ENCODE measurements around the gene TBX2.
A peak's percentile ranks its signal among the peaks of the same experiment; 100 is the strongest.

Gene TBX2

DNA sequence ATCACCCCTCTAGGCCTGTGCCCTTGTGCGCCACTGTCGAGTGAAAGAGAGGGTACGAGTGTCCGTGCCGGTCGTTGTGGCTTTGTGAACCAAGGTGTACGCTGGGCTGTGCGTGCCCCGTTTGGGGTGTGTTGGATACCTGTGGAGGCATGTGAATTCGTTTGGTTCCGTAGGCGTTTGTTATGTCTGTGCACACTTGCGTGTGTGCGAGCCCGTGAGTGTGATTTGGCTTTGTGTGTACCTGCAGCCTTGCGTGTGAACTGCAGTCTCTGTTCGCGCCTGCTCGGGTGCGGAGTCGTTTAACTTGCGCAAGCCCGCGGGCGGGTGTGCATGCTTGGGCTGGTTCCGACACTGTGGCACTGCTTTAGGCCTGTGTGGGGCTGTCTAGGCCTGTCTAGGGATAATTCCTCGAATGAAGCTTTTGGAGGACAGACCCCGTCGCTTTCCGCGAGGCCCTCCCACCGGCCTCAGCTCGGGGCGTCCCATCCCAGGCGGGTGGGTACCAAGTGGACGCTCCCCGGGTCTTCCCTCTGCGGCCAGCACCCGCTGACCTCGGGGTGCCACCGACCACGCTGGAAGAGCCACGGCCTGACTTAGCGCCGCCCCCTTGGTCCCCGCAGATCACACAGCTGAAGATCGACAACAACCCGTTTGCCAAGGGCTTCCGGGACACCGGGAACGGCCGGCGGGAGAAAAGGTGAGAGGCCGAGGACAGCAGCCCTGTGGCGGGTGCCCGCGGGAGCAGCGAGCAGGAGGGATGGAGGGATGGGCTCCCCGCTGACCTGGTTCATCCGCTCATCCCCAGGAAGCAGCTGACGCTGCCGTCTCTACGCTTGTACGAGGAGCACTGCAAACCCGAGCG lies 4.4 kb downstream of the TBX2 start:
- no peak for DNase-seq

DNA sequence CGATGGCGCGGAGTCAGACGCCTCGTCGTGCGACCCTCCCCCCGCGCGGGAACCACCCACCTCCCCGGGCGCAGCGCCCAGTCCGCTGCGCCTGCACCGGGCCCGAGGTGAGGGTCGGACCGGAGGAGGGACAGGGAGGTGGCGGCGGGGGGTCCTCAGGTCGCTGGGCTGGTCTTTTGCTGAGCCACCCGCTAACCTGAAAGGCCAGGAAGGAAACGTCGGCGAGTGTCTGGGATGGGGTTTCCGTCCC lies 4.9 kb downstream of the TBX2 start:
- DNase-seq: no peak

DNA sequence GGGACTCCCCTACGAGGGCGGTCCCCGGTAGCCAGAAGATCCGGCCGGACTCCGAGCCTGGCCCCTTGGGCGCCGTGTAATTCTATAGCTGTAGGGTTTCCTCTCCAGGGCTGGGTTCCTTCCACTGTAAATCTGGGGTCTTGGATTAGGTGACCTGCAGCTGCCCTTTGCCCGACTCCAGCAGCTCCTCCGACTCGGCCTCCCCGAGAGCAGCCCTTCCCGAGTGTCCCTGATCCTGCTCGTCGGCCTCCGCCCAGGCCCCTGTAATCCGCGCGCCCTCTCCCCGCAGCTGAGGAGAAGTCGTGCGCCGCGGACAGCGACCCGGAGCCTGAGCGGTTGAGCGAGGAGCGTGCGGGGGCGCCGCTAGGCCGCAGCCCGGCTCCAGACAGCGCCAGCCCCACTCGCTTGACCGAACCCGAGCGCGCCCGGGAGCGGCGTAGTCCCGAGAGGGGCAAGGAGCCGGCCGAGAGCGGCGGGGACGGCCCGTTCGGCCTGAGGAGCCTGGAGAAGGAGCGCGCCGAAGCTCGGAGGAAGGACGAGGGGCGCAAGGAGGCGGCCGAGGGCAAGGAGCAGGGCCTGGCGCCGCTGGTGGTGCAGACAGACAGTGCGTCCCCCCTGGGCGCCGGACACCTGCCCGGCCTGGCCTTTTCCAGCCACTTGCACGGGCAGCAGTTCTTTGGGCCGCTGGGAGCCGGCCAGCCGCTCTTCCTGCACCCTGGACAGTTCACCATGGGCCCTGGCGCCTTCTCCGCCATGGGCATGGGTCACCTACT lies 5.5 kb downstream of the TBX2 start:
- no peak for DNase-seq

DNA sequence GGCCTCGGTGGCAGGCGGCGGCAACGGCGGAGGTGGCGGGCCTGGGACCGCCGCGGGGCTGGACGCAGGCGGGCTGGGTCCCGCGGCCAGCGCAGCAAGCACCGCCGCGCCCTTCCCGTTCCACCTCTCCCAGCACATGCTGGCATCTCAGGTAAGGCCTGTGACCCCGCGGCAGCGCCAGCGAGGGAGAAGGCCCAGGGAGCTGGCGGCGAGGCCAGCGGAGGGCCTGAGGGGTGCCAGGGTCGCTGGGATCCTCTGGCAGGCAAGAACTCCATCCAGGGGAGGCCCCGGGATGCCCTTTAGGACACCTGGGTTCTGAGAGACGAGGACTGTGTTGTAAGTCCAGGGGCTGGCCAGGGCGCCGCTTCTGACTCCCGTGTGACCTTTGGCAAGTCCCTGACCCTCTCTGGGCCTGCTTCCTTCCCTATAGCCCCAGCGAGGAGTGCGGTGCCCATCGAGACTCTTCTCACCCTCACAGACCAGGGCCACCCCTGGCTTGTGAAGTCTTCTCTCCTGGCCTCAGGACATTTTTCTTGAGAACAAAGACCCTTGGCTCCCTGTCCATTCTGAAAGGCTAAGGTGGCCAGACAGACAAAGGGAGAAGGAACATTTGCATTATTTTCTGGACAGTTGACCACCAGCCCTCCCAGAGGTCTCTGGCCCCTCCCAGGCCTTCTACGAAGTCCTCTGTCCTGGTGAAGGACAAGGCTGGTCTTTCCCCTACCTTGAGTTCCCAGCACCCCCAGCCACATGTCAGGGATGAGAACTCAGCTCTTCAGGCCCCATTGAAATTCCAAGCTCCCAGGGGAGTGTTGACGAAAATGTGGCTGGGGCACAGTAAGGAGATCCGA lies 6.3 kb downstream of the TBX2 start:
- no peak for DNase-seq

DNA sequence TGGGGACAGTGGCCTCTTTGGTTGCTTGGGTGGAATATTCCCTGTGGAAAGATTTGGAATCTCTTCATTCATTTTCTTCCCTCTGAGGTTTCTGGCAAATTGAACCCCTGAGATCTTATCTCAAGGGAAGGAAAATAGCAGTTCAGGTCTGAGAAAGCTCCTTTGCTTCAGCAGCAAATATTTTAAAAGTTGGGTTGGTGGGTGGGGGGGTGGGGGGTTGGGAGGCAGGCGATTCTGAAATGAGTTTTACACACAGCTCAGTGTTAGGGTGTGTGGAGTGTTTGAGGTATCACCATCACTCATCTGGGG lies 6.8 kb downstream of the TBX2 start:
- DNase-seq: no peak

DNA sequence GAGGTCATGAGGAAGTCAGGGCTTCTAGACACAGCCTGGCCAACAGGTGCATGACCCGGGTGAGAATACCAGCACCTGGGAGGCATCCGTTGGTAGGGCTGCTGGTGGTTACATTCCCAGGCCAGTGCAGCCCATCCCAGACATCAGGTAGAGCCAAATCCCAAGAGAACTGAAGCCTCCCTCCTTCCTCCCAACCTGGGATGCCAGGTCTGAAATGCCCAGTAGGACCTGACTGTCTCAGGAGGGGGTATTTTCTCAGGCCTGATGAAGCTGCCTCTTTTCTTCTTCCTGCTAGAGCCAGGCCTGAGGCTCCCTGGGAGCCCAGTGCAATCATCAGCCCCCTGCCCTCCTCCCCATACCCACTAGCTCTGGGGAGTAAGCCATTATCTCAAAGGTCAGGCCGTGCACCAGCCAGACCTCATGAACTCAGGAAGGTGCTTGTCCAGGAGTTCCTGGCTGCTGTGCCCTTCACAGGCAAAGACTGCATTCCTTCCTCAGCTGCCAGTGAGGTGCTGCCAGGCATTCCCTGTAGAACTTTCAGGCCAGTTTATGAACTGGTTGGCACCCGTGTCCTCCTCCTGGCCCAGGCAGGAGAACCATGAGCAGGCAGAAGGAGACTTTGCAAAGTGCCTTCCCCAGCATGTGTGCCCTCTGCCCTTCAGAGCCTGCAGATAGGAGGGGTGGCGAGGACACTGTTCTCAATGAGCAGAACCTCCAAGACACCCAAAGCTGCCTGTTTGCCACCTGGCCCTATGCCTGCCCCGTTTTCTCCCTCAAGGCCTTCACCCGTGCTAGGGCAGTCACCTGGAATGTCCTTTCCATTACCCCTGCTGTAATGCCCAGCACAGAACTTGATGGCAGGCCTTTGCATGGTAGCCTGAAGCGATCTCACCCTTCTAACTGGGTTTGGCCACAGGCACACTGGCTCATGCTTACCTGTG lies 7.6 kb downstream of the TBX2 start:
- DNase-seq: no peak

DNA sequence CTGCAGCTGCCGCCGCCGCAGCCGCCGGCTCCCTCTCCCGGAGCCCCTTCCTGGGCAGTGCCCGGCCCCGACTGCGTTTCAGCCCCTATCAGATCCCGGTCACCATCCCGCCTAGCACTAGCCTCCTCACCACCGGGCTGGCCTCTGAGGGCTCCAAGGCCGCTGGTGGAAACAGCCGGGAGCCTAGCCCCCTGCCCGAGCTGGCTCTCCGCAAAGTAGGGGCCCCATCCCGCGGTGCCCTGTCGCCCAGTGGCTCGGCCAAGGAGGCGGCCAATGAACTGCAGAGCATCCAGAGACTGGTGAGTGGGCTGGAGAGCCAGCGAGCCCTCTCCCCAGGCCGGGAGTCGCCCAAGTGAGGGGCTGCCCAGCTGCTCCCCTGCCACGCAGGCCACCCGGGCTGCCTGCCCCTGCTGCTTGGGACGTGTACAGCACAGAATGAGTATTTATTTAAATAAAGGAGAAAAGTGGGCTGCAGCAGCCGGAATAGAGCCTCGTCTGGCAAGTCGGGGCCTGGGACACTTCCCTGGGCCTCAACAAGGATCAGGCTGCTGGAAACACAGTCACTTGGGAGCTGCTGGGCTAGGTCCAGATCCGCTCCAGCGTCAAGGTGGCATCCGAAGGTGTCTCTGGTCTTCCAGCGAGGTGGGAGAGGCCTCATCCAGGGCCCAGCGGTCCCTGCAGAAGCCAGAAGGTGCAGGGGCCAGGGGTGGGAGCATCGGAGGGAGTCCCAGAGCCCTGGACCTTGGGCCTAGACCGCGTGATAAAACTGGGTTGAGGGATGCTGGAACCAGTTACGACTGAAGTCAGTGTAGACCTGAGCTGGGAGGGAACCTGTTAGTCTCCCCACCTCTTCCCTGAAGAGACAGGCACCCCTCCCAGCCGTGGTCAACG lies 8.8 kb downstream of the TBX2 start:
- no peak for DNase-seq

DNA sequence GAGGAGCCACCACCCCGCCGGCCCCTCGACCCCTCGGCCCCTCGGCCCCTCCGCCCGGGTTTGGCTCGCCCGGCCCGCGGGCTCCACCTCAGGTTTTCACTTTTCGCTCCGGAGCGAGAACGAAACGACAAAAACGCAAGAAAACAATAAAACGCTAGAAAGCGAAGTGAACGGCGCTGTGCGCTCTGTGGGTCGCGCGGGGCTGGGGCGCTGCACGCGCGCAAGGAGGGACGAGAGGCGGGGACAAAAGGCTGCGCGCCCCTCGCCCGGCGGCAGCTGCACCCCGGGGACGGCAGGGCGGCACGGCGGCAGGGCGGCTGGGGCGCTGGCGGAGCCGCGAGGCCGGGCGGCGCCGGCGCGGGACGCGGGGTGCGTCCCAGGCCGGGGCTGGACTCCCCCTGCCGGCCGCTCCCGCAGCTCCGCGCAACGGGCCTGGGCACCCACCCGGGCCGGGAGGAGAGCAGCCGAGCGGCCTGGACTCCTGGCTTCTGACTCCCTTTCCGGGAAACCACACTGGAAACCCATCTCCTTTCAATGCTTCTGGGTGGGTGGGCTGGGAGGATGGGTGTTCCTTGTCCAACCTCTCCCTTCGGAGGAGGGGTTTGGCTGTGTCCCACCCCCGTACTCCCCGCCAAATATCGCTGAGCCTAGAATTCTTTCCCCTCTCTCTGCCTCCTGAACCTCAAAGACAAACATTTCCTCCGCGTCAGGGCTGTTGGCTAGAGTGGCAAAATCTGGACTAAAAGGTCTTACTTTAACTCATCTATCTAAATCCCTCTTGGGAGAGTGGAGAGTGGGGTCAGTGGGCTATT lies 9.9 kb downstream of the TBX2 start:
- DNase-seq: no peak

DNA sequence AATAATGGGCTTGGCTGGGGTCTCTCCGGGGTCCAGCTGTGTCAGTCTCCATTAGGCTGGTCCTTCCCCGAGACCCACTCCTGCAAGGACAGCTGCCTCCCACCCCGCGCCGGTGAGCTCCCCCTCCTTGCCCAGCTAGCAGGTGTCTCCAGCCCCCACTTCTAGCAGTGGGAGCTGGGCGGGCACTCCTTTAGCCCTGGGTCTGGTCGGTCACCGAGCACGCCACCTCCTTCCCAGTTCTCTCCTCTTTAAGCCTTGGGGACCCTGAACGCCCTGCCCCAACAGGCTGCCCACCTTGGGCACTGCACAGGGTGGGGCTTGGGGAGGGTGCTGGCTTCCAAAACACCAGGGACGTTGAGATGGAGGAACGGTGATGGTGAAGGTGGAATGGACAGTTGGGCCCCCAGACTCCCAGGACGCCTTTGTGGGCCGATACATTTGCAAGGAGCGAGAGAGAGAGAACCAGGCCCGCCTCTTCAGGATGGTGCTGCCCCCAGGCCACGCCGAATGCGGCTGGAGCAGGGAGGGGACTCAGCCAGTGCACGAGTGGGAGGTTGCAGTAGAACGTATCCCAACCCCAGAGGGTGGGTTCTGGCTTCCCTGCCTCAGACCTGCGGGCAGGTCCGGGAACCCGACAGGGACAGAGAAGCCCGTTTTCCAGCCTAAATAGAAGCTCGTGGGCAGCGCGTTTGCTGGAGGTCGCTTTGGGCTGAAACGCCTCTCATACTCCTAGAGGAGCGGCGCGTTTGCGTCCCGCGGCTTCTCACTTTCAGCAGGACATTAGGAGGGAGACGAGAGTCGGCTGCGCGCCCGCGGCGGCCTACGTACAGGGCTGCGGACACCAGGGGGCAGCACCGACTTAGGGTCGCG lies 10.7 kb downstream of the TBX2 start:
- DNase-seq: no peak

DNA sequence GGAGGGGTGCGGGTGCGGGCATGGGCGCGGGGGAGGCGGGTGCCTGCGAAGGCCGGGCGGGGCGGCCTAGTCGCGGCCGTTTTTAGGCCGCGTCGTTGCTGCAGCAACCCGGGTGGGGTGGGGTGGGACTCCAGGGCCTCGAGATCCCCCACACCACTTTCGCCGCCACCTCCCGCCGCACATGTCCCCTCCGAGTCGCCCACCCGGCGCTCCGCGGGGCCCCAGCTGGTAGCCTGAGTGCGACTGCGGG lies 11.3 kb downstream of the TBX2 start:
- DNase-seq: no peak

DNA sequence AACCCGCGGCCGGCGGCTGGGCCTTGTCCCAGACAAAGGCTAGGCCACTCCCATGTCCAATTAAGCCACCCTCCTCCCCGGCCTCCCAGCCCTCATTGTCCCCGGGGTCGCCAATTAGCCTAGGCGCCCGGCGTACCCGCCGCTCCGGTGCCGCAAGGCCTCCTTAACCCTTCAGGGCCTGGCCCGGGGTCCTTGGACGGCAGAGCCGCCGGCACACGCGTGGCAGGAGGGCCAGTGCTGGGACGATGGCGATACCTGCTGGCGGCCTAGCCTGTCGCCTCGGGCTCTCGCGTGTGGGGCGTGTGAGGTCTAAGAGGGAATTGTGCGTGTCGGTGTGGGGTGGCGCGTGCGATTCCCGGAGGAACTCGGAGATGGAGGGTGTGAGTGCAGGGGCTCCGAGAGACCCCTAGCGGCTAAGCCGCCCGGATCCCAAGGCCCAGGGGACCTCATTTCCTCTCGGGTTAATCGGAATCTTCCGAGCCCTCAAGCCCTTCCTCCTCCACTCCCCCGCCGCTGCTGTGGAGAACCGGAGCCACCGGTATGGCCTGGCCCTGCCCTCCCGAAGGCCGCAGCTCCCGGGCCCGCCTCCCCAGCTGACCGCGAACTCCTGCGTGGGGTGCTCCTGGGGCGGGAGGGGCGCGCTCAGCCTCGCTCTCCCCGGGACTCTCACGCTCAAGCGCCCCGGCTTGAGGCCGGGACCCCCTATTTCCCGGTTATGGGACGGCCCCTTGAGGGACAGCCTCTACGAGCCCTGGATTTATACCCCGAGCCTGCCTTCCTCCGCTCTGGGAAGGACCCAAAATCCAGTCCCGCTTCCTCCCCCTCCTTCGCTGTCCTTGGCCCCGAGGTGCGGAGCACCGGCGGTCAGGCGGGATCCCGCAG lies 11.9 kb downstream of the TBX2 start:
- DNase-seq: no peak

DNA sequence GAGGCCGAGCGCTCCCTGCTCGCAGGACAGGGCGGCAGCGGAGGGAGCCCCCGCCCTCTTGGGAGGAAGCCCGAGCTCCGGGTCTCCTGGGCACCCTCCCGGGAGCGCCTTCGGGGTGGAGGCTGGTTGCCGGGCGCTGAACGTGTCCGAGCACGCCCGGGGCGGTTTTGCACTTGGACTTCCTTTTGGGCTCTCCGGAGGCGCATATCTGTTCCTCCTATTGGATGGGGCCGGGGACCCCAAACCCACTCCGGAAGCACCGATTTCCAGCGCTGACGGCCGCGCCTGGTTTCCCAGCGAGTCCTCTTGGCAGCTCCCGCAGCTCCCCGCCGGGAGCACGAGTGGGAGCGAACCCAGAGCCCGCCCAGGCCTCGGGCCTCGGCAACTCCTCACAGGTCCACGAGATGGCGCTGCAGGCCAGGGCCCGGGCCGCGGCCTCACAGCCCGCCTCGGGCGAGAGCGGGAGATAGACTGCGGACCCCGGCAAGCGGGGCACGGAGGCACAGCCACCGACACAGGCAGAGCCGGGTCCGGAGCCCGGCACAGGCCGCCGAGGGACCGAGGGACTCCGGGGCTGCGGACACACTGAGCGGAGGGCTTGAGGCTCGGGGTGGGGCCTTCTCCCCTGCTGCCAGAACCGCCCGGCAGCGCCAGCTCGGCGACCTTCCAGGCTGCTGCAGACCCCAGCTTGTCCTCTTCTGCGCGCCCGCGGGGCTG lies 12.7 kb downstream of the TBX2 start:
- DNase-seq: peak; percentile 52

DNA sequence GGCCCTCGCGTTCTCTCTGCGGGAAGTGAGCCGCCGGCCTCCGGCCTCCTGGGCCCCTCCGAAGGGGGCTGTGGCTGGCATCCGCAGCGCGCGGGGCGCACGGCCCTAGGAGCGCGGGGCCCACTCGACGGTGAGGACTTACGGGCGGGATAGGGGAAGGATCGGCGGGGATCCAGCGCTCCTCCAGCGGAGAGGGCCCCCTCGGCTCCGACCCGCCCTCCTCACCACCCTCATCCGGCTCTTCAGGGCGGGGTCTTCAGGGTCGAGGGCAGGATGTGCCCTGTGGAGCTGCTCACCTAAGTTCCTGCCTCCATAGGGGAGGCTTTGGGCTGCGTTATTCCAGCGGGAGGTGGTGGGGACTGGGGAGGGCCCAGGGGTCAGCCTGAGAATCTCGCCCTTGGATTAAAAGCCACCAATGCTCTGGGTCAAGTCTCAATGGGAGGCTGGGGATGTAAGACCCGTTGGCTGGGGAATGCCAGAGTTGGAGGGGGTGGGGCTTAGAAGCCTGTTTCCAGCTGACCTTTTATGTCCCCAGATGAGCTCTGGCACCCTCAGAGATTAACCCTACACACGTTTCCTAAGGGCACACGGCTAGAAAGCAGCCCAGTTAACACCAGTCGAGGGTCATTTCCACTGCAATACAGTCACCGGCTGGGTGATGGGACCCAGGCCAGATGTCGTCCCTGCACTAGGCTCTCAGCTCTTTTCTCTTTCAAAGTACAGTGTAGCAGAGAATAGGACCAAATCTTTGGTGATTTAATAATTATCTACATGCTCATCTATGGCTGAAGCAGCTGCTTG lies 13.4 kb downstream of the TBX2 start:
- DNase-seq: no peak

DNA sequence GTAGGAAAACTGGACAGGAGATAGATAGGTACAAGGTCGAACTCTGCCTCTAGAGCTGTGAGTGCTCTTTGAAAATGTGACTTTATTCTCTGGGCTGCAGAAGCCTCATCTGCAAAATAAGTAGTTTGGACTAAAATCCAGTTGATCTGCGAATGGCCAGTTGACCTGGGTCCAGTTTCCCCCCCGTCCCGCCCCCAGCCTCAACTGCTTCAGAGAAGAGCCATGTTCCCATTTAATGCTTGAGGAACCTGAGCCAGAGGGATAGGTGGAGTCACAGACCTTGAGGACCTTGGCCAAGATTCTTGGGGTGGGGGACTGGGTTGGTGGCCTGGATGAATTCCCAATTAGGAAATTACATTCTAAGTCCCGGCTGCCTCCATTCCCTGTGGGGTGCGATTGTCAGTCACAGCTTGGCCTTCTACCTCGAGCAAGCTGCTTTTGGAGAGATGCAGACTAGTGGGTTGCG lies 14.1 kb downstream of the TBX2 start:
- no peak for DNase-seq

DNA sequence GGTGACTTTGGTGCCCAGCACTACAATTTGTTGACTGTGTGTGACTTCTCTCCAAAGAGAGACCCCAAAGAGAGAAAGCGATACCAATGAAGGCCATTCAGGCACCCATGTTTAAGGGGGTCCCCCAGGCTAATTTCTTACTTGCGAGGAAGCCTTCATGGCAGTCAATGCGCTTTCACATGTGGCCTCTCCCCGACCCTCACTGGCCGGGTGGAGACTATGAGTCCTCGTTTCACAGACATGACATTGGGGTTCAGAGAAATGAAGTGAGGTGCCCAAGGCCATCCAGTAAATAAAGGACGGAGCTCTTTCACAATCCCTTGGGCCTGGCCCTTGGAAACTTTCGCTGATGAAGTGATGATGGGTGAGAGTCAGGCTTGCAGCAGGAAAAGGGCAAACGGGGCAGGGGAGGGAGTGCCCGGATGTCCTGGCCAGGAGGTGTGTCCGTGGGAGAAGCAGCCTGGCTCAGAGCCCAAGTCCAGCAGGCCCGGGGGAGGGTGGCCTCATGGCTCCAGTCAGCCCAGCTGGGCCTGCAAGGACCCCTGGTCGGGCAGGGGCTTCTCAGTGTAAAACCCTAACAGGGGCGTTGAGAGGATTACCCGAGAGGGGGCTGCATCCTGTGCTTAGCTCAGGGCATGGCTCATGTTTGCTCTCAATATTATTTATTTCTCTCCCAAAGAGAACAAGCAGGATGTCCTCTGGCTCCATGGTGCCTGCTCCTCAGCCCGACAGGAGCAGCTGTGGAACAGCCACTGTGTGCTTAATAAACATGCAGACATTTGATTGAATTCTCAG lies 14.7 kb downstream of the TBX2 start:
- DNase-seq: no peak

DNA sequence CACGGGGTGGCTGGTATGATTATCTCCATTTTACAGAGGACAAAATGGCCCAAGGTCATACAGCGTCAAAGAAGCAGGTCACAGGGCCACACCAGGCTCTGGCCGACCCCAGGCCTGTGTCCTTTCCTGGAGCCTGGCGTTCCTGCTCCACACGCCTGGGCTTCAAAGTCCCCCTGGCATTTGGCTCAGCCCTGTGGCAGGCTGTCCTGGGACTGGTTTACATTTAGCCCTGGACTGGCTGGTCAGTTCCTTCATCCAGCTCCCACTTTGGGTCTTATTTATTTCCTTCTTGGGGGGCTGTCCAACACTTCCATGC lies 15.3 kb downstream of the TBX2 start:
- DNase-seq: no peak

Data from NCI-H1092 (cell line).